NB4 (cell line): ENCODE data around the gene SARS1.

Experiments used
- MYC ChIP-seq: IDR thresholded peaks from 2 replicates; pipeline ENCODE4 v1.6.1; 2011; ENCODE audit warnings: low read depth, low read length
- POLR2A ChIP-seq: IDR thresholded peaks from 2 replicates; pipeline ENCODE4 v1.6.1; 2011; ENCODE audit warnings: mild to moderate bottlenecking; ENCODE audit not compliant: insufficient read length; ENCODE audit errors: extremely low read depth
- TF ChIP-seq, protein P1 (sequence below): IDR thresholded peaks from one replicate; pipeline ENCODE4 v1.5.1; 2012; ENCODE audit warnings: low read depth, low read length
- TF ChIP-seq, protein P2 (sequence below): IDR thresholded peaks from 2 replicates; pipeline ENCODE4 v1.6.1; 2011; ENCODE audit warnings: low read depth, low read length

DNA sequence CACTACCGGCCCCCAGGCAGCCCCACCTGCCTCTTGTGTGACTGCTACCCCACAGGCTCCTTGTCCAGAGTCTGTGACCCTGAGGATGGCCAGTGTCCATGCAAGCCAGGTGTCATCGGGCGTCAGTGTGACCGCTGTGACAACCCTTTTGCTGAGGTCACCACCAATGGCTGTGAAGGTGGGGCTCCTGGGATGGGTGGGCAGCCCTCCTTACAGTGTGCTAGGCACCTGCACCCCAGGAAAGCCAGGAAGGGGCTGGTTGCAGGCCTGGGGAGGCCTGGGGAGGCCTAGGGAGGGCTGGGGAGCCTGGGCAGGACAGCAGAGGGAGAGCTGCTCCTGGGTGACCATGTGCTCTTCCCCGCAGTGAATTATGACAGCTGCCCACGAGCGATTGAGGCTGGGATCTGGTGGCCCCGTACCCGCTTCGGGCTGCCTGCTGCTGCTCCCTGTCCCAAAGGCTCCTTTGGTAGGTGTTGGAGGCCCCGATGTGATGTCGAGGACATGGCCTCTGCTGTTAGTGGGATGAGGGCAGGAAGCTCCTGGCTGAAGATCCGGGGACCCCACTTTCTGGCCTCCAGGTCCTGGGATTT lies 52.1 kb downstream of the SARS1 start:
- TF ChIP-seq POLR2A (no peak), MYC (no peak)
- TF ChIP-seq, protein P1, sequence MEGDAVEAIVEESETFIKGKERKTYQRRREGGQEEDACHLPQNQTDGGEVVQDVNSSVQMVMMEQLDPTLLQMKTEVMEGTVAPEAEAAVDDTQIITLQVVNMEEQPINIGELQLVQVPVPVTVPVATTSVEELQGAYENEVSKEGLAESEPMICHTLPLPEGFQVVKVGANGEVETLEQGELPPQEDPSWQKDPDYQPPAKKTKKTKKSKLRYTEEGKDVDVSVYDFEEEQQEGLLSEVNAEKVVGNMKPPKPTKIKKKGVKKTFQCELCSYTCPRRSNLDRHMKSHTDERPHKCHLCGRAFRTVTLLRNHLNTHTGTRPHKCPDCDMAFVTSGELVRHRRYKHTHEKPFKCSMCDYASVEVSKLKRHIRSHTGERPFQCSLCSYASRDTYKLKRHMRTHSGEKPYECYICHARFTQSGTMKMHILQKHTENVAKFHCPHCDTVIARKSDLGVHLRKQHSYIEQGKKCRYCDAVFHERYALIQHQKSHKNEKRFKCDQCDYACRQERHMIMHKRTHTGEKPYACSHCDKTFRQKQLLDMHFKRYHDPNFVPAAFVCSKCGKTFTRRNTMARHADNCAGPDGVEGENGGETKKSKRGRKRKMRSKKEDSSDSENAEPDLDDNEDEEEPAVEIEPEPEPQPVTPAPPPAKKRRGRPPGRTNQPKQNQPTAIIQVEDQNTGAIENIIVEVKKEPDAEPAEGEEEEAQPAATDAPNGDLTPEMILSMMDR: no peak
- TF ChIP-seq, protein P2, sequence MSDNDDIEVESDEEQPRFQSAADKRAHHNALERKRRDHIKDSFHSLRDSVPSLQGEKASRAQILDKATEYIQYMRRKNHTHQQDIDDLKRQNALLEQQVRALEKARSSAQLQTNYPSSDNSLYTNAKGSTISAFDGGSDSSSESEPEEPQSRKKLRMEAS: no peak
